WTC11 (cell line): ENCODE data around the gene NUP50.

Experiments
- ATF2 ChIP-seq: sonication (generic); formaldehyde crosslinking; IDR thresholded peaks from 2 replicates; pipeline ENCODE4 v1.8.1; 2022; ENCODE audit warnings: low read depth, missing genetic modification reagents, borderline replicate concordance
- CREB1 ChIP-seq: sonication (generic); formaldehyde crosslinking; IDR thresholded peaks from 2 replicates; pipeline ENCODE4 v1.8.0; 2023; ENCODE audit warnings: mild to moderate bottlenecking, missing genetic modification reagents
- CTCF ChIP-seq: fragments of 200-600 bp; IDR thresholded peaks from 2 replicates; pipeline ENCODE4 v1.8.0; 2022; ENCODE audit warnings: antibody characterized with exemption
- E2F1 ChIP-seq: sonication (generic); formaldehyde crosslinking; IDR thresholded peaks from 2 replicates; pipeline ENCODE4 v1.8.0; 2022; ENCODE audit warnings: mild to moderate bottlenecking, missing genetic modification reagents
- FOXK1 ChIP-seq: sonication (generic); formaldehyde crosslinking; IDR thresholded peaks from 2 replicates; pipeline ENCODE4 v1.8.0; 2022; ENCODE audit warnings: mild to moderate bottlenecking, moderate library complexity, missing genetic modification reagents
- GRHL2 ChIP-seq: fragments of 250-450 bp; sonication (Bioruptor Pico); IDR thresholded peaks from 2 replicates; pipeline ENCODE4 v1.8.0; 2022; ENCODE audit warnings: mild to moderate bottlenecking, moderate library complexity; ENCODE audit not compliant: insufficient replicate concordance, severe bottlenecking
- KAT7 ChIP-seq: sonication (generic); formaldehyde crosslinking; IDR thresholded peaks from 2 replicates; pipeline ENCODE4 v1.8.1; 2023; ENCODE audit warnings: missing genetic modification reagents, mild to moderate bottlenecking, borderline replicate concordance
- NFE2L1 ChIP-seq: sonication (generic); formaldehyde crosslinking; IDR thresholded peaks from 2 replicates; pipeline ENCODE4 v1.8.1; 2023; ENCODE audit warnings: missing genetic modification reagents
- SP1 ChIP-seq: sonication (generic); formaldehyde crosslinking; conservative IDR thresholded peaks from 2 replicates; pipeline ENCODE4 v1.8.1; 2022; ENCODE audit warnings: missing genetic modification reagents
- TF ChIP-seq, protein P1 (sequence below): sonication (generic); formaldehyde crosslinking; conservative IDR thresholded peaks from 2 replicates; pipeline ENCODE4 v1.8.1; 2022; ENCODE audit warnings: mild to moderate bottlenecking, missing genetic modification reagents
- TF ChIP-seq, protein P2 (sequence below): sonication (generic); formaldehyde crosslinking; IDR thresholded peaks from 2 replicates; pipeline ENCODE4 v1.8.1; 2022; ENCODE audit warnings: missing genetic modification reagents, borderline replicate concordance

GRCh38 chr22:45198463-45198795 lies 34.7 kb downstream of the NUP50 start:
- TF ChIP-seq CTCF (no peak), KAT7 (no peak), ATF2 (CRISPR knock-in tag) (no peak), GRHL2 (CRISPR knock-in tag) (no peak), CREB1 (CRISPR knock-in tag) (no peak), SP1 (CRISPR knock-in tag) (no peak), E2F1 (CRISPR knock-in tag) (no peak), NFE2L1 (no peak), FOXK1 (CRISPR knock-in tag) (no peak)
- TF ChIP-seq, protein P1, sequence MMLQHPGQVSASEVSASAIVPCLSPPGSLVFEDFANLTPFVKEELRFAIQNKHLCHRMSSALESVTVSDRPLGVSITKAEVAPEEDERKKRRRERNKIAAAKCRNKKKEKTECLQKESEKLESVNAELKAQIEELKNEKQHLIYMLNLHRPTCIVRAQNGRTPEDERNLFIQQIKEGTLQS (CRISPR knock-in tag) = no peak
- TF ChIP-seq, protein P2, sequence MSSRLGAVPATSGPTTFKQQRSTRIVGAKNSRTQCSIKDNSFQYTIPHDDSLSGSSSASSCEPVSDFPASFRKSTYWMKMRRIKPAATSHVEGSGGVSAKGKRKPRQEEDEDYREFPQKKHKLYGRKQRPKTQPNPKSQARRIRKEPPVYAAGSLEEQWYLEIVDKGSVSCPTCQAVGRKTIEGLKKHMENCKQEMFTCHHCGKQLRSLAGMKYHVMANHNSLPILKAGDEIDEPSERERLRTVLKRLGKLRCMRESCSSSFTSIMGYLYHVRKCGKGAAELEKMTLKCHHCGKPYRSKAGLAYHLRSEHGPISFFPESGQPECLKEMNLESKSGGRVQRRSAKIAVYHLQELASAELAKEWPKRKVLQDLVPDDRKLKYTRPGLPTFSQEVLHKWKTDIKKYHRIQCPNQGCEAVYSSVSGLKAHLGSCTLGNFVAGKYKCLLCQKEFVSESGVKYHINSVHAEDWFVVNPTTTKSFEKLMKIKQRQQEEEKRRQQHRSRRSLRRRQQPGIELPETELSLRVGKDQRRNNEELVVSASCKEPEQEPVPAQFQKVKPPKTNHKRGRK (CRISPR knock-in tag) = no peak
